ENCODE data around the gene SFI1. TPM values are rescaled to one million over a fixed set of nuclear protein-coding genes. Genes with fewer than 3 reads are reported as not detected.

Gene SFI1
- total and polyA plus RNA-seq, 11 donors, result 2.2 to 18.3 (median 6.4) TPM

DNA sequence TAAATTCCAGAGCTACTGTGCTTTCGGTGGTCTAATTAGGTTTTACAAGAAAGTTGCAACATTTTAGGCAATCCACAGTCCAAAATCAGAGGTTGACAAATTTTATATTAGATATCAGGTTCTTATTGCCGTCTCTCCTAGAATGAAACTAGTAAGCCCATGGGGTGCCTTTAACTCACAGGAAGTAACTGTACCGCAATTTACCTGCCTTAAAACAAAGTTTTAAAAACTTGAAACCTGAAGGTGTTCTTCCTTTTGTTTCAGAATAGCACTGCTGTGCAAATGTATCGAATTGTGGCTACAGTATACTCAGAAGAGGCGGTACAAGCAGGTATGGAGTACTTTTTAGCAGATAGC lies 88.4 kb downstream of the SFI1 start:
- Histone ChIP-seq H3K9me3 (peaks cover 0 to 5% (median 0%) of the 10 kb centered on the region in 12 donors), H3K4me1 (peaks cover 0 to 17% (median 0%) of the 10 kb centered on the region in 12 donors), H3K4me3 (no peak overlapping the region), H3K27ac (no peak overlapping the region), H3K36me3 (peaks cover 0 to 63% (median 36%) of the 10 kb centered on the region in 9 donors), H3K27me3 (no peaks in the 10 kb centered on the region)
- intact Hi-C loops (cut with DNase I), result no loop called here
- no peak for TF ChIP-seq POLR2A (IDR thresholded peaks at IDR 0.05)
- TF ChIP-seq, protein P1, sequence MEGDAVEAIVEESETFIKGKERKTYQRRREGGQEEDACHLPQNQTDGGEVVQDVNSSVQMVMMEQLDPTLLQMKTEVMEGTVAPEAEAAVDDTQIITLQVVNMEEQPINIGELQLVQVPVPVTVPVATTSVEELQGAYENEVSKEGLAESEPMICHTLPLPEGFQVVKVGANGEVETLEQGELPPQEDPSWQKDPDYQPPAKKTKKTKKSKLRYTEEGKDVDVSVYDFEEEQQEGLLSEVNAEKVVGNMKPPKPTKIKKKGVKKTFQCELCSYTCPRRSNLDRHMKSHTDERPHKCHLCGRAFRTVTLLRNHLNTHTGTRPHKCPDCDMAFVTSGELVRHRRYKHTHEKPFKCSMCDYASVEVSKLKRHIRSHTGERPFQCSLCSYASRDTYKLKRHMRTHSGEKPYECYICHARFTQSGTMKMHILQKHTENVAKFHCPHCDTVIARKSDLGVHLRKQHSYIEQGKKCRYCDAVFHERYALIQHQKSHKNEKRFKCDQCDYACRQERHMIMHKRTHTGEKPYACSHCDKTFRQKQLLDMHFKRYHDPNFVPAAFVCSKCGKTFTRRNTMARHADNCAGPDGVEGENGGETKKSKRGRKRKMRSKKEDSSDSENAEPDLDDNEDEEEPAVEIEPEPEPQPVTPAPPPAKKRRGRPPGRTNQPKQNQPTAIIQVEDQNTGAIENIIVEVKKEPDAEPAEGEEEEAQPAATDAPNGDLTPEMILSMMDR (IDR thresholded peaks at IDR 0.05), result no peak
- 81 to 93% (median 90%) methylated on average over 5 of the region's 5 CpGs for WGBS, 4 donors
- DNase-seq, result no peak
- ATAC-seq, result no peak

DNA sequence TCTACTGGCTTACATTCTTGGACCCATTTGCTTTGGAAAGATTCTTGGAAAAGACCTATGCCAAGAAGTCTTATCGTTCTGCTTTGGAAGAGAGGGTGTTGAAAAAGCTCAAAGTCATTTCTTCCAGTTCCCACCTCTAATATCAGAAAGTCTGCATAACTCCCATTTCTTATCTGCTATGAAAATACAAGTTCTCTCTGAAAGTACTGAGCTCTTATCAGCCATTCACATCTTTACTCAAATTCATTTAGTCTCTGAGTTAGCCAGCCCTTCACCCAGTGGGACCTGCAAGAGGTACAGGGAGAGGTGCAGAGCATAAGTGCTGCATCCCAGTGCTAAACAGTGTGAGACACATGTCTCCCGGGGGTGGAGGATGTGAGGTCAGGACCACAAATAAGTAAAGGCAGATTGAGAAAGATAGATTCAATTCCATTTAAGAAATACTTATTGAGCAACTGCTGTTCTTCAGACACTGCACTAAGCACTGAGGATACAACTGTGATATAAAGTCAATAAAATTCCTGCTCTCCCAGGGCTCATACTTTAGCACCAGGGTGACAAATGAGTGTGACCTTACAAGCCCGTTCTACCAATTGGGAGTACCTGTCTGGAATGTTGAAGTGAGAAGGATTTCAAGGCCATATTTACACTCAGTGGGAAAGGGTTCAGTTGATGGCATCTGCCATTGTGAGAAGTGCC lies 89.0 kb downstream of the SFI1 start:
- 49 to 63% (median 58%) methylated on average over 3 of the region's 3 CpGs for WGBS, 4 donors
- intact Hi-C loops (cut with DNase I), result no loop called here
- ATAC-seq (peak in 1 of 4 donors; percentile 24), DNase-seq (no peak)
- Histone ChIP-seq H3K27me3 (no peaks in the 10 kb centered on the region), H3K4me3 (no peak overlapping the region), H3K4me1 (peaks cover 0 to 17% (median 0%) of the 10 kb centered on the region in 12 donors), H3K36me3 (peaks cover 0 to 63% (median 36%) of the 10 kb centered on the region in 9 donors), H3K27ac (no peak overlapping the region), H3K9me3 (peaks cover 0 to 5% (median 0%) of the 10 kb centered on the region in 12 donors)
- TF ChIP-seq, protein P1 (IDR thresholded peaks at IDR 0.05), result no peak
- TF ChIP-seq POLR2A (IDR thresholded peaks at IDR 0.05), result no peak

DNA sequence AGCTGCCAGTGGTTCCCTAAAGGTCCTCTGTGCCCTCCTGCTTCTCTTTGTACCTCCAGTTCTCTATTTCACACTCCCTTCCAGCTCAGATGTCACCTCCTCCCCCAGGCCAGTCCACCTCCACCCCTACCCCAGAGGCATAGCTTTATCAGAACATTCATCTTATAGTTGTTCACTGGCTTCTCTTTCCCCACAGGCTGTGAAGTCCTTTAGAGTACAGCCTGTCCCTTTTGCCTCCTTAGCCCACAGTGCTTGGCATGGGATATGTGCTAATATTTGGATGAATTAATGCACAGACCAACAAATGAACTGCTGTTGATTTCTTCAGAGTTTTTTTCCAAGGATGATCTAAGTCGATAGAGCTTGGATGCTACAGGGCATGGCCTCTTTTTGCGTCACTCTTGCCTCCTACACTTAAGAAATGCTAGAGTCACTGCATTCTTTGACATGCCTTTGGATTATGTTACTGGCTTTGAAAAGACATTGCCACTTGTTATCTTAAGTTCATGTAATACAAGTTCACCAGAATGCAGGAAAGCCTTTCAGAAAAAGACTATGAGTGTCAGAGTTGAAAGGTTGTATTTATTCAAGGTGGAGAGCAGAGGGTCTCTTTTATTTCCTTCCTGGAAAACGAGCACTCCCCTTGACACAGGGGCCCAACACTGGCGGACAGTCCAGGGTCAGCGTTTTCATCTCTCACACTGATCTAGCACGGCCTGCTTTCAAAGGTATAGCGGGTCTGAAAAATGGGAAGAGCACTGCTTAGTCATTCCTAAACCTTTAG lies 90.0 kb downstream of the SFI1 start:
- ATAC-seq, result peak in 3 of 4 donors; percentile 15 to 50 (median 18)
- Histone ChIP-seq H3K36me3 (peaks cover 0 to 62% (median 36%) of the 10 kb centered on the region in 9 donors), H3K4me3 (no peak overlapping the region), H3K9me3 (peaks cover 0 to 5% (median 0%) of the 10 kb centered on the region in 12 donors), H3K27ac (no peak overlapping the region), H3K4me1 (peaks cover 0 to 17% (median 0%) of the 10 kb centered on the region in 12 donors), H3K27me3 (no peaks in the 10 kb centered on the region)
- intact Hi-C loops (cut with DNase I), result no loop called here
- DNase-seq, result no peak
- TF ChIP-seq, protein P1 (IDR thresholded peaks at IDR 0.05), result no peak
- no peak for TF ChIP-seq POLR2A (IDR thresholded peaks at IDR 0.05)
- 87 to 90% (median 88%) methylated on average over 7 of the region's 7 CpGs for WGBS, 4 donors

All from heart left ventricle (tissue), 16 donors.